HG03095 (cell line): ENCODE measurements around the gene GAP43.
"Not testable (repeated sequence)": the region's sequence is repeated elsewhere in the genome, so short reads cannot be mapped to it uniquely, and the experiment has no call there.

Source experiments
- ATAC-seq: cut with Tn5 transposase; IDR thresholded peaks from one replicate; pipeline ENCODE4 v1.9.1; 2021; ENCODE audit warnings: moderate library complexity; ENCODE audit not compliant: unreplicated experiment

GAP43 gene

GRCh38 chr3:115752978-115753377, 129.7 kb downstream of the GAP43 start:
- ATAC-seq: not testable (repeated sequence)

GRCh38 chr3:115758076-115758763, 134.9 kb downstream of the GAP43 start:
- no peak for ATAC-seq

- no peak for ATAC-seq
Measured at GRCh38 chr3:115760716-115761115, 137.4 kb downstream of the GAP43 start.

- ATAC-seq: no peak
Measured at GRCh38 chr3:115761927-115762305, 138.6 kb downstream of the GAP43 start.

GRCh38 chr3:115766587-115767482, 143.5 kb downstream of the GAP43 start:
- no peak for ATAC-seq

- ATAC-seq: no peak
Measured at GRCh38 chr3:115768661-115769060, 145.4 kb downstream of the GAP43 start.
